ENCODE measurements around the gene ANKRD35. TPM values are rescaled to one million over a fixed set of nuclear protein-coding genes. Genes with fewer than 3 reads are reported as not detected.

The ANKRD35 gene
- total and polyA plus RNA-seq, 2 of the 8 experiments (the other 6 are each of a cell fraction or from before 2014, with no cell fraction given) = 1.6 to 3.0 TPM

DNA sequence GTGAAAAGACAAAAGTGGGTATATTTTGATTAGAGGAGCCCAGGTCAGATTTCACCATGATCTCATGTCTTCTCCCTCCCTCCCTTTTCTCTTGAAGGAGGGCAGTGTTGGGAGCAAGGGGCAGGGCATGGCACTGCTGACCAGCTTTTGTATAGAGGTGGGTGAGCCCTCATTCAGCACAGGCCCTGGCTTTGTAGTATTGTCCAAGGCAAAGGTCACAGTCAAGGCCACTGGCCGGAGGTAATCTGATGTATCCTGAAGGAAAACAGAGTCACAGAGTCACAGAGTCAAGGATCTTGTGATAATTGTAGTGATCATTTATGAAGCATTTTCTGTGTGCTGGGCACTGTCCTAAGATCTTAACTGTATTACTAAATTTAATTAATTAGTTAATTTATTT lies 12.3 kb upstream of the ANKRD35 start (continued):
- TF ChIP-seq, protein P1, sequence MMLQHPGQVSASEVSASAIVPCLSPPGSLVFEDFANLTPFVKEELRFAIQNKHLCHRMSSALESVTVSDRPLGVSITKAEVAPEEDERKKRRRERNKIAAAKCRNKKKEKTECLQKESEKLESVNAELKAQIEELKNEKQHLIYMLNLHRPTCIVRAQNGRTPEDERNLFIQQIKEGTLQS (IDR thresholded peaks at IDR 0.05; ENCODE audit: insufficient read depth, low read depth, low read length) = no peak
- TF ChIP-seq TAF1 (IDR thresholded peaks at IDR 0.05; ENCODE audit: low read depth, low read length) (no peak), TEAD4 (IDR thresholded peaks at IDR 0.05; ENCODE audit: low read depth, low read length) (no peak), KDM1A (IDR thresholded peaks at IDR 0.05; ENCODE audit: borderline replicate concordance, low read length) (no peak)

Data from H1 (cell line).